ENCODE measurements around the gene DAGLB.

DNA sequence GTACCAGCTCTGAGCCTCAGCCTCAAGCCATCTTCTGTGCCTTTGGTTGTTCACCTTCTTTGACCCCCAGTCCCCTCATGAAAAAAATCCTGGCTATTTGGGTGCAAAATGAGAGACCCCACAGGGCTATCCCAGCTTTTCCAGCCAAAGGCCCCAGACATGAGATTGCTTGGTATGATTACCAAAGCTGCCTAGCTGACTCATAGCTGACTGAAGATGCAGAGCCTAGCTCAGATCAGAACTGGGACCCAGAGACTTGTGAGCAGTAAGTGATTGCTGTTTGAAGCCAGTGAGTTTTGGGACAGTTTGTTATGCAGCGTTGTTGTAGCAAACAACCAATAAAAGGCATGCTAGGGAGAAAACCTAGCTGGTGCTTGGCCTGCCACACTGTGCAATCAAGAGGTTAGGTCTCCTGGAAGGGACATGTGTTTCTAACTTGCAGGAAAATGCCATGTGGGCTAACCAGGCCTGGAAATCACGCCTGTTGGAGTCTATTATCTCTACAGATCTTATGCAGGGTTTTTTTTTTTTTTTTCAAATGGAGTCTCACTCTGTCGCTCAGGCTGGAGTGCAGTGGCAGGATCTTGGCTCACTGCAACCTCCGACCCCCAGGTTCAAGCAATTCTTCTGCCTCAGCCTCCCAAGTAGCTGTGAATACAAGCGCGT lies 48.0 kb upstream of the DAGLB start:
- no peak for TF ChIP-seq EZH2 (IDR thresholded peaks at IDR 0.05; ENCODE audit: borderline replicate concordance, low read length)
- TF ChIP-seq, protein P1, sequence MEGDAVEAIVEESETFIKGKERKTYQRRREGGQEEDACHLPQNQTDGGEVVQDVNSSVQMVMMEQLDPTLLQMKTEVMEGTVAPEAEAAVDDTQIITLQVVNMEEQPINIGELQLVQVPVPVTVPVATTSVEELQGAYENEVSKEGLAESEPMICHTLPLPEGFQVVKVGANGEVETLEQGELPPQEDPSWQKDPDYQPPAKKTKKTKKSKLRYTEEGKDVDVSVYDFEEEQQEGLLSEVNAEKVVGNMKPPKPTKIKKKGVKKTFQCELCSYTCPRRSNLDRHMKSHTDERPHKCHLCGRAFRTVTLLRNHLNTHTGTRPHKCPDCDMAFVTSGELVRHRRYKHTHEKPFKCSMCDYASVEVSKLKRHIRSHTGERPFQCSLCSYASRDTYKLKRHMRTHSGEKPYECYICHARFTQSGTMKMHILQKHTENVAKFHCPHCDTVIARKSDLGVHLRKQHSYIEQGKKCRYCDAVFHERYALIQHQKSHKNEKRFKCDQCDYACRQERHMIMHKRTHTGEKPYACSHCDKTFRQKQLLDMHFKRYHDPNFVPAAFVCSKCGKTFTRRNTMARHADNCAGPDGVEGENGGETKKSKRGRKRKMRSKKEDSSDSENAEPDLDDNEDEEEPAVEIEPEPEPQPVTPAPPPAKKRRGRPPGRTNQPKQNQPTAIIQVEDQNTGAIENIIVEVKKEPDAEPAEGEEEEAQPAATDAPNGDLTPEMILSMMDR (IDR thresholded peaks at IDR 0.05; ENCODE audit: low read length), result no peak

All from OCI-LY1 (cell line).